HG02943 (cell line): ENCODE measurements around the gene DHRS12.
A peak's percentile ranks its signal among the peaks of the same experiment; 100 is the strongest.

Experiments
- ATAC-seq: cut with Tn5 transposase; IDR thresholded peaks from one replicate; pipeline ENCODE4 v1.9.1; 2021; ENCODE audit warnings: mild to moderate bottlenecking, low read depth, moderate library complexity; ENCODE audit not compliant: unreplicated experiment

Gene DHRS12, protein sequence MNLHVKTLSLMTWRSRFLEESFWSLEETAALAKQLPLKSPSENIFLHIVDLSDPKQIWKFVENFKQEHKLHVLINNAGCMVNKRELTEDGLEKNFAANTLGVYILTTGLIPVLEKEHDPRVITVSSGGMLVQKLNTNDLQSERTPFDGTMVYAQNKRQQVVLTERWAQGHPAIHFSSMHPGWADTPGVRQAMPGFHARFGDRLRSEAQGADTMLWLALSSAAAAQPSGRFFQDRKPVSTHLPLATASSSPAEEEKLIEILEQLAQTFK

DNA sequence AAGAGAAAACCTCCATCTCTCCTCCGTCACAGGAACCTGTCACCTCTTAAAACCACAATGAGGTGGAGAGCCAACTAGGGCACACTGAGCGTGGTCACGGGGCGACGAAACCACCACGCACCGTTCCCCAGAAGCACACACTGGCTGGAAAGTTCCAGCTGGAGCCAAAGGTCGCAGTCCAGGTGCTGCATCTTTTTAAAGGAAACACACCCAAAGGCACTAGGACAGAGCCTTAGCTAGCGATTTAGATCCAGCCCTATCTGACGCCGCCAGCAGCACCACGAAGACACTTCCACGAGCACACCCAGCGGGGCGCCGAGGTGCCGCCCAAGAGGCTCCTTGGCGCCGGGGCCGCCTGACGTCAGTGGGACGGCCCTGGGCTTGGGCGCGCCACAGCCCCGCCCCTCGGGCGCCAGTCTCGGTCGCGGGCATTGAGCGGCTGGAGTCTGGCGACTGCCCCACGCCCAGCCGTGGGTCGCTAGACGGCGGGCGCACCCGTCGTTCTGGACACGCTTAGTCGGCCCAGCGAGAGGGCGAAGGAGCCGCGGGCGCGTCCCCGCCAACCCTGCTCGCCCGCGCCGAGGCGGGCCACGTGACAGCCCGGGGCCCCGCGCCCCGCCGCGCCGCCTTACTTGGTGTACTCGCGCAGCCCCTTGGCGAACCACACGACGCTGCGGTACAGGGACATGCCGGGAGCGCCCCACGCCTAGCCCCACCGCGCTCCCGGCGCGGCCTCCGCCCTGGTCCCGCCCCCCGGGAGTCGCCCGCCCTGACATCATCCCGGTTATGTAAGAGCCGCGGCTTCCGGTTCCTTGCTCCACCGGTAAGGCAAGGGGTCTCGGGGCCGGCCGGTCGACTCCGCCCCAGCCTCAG lies at the start of gene DHRS12:
Gene DHRS12, minus strand, starts transcription at position 742 of the 873 bp plus-strand sequence. CDS start 4,504 bp downstream, outside the sequence.
- peak; percentile 85 for ATAC-seq

DNA sequence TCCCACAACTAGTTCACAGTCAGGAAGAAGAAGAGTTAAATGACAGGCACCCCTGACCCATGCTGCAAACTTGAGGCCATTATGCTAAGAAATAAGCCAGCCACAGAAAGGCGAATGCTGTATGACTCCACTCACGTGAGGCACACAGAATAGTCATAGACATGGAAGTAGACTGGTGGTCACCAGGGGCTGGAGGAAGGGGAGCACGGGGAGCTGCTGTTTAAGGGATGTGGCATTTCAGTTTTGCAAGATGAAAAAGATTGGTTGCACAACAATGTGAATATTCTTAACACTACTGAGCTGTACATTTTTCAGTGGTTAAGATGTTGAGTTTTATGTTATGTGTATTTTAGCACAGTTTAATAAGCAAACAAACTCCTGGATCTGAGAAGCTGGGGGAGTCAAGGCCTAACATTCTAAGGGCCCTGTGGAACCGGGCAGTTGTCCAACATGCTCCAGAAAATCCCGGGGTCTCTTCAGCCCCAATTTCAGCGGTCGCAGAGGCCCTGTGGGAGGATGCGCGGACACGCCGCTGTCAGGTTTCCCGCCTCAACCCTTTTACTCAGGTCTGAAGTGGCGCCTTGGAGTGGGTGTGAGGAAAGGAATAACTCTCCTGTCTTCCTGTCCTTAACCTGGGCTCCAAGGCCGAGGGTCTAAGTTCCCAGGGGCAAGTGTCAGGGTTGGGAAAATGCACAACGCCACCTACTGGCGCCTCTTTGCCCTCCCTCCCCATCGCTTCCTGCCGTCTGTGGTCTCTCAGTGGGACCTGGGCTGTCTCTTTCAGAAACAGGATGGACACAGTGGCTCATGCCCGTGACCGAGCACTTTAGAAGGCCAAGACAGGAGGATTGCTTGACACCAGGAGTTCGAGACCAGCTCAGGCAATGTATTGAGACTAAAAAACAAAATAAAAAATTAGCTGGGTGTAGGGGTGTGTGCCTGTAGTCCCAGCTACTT lies 45.5 kb upstream of the DHRS12 start:
- no peak for ATAC-seq

DNA sequence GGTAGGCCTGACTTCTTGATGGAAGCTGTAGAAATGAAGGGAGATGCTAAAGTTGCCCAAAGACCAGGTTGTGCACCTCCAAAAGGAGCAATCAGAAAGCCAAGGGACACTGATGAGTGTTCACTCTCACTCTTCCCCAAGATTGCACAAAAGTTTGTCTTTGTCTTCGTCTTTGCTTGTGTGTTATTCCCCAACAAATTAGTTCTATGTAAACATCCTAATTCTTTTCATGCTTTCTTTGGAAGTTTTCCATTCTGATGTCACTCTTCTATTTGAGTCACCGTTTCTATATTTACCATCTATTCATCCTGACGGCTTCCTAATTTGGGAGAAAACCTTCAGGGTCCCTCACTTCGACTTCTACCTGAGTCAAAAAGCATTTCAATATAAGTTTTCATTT lies 44.7 kb upstream of the DHRS12 start:
- no peak for ATAC-seq

DNA sequence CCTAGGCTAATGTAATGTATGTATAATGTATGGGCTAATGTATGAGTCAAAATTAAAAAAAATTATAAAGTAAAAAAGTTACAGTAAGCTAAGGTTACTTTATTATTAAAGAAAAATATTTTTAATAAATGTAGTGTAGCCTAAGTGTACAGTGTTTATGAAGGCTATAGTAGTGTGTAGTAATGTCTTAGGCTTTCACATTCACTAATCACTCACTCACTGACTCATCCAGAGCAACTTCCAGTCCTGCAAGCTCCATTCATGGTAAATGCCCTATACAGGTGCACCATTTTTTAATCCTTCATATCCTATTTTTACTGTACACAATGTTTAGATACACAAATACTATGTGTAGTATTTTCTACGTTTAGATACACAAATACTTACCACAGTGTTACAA lies 42.8 kb upstream of the DHRS12 start:
- no peak for ATAC-seq

DNA sequence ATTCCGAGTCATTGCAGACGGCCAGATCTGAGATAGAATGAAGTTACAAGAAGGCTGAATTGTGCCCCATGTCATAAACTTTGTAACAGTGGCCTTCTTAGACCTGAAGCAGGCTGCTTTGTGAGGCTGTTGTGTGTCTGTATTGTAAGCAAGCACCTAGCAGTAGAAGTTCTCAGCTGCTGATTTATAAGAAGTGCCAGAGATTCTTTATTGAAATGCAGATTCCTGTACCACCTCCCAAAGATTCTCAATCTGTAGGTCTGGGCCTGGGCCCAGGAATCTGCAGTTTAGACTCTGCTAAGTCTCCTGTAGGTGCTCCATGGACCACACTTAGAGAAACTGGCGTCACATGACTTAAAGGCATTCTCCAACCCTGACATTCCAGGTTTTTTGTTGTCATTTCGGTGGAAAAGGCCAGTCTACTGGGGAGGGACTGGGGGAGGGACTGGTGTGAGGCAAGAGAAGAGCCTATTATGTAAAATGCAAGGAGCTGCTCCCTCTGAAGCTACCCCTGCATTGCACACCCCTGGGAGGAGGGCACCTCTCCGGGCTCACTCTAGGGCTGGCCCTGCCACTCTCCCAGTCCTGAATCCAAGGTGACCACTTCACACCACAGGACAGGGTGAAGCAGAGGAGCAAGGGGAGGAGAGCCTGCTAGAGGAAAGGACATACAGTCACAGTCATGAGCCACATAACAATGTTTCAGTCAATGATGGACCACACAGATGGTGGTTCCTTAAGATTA lies 41.8 kb upstream of the DHRS12 start:
- no peak for ATAC-seq

DNA sequence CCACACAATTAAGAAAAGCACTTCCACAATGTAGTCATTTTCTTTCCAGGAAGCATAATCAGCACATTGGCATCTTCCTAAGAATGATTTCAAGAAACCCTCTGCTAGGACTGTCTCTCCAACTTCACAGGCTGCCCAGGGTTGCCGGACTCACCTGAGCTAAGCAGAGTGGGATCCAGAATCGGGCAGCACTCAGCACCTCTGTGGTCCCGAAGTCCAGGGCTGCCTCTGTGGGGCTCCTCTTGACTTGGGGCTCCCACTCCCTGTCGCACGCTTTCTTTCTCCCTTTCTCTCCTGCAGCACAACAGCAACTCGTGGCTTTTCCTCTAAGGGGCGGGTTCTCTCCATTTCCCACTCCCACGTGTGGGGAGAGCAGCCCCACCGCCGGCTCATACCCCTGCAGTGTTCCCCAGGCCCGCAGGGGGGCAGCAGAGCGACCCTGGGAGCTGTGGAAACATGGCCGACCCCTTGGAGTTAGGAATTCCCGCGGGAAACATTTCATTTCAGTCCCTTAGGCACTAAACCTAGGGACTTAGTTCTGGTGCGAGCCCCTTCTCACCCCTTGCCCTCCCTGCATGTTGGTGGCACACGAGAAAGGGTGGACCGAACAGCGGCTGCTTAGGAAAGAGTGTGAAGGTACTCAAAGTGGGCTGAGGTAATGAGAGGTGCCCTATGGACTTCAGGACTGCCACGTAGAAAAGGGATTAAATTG lies 41.1 kb upstream of the DHRS12 start, which contains the start of gene TMEM272:
Gene TMEM272, minus strand, starts transcription at position 316 of the 712 bp plus-strand sequence. CDS start 6,647 bp downstream, outside the sequence.
- no peak for ATAC-seq

DNA sequence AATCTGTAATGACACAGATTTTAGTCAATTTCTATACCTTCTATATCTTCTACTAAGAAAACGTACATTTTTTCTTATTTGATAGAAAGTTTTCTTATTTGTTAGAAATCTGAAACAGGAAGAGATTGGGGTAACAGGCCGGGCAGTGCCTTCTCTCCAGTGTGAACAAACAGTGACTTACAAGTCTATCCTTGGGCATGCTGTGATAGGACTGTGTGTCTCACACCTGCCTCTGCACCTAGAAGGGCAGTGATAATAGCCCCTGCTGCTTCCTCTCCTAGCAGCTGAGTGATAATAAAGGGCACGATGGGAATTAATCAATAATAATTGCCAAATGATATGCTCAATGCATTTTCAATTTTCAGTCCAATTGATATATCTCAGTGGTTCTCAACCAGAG lies 39.6 kb upstream of the DHRS12 start:
- no peak for ATAC-seq

DNA sequence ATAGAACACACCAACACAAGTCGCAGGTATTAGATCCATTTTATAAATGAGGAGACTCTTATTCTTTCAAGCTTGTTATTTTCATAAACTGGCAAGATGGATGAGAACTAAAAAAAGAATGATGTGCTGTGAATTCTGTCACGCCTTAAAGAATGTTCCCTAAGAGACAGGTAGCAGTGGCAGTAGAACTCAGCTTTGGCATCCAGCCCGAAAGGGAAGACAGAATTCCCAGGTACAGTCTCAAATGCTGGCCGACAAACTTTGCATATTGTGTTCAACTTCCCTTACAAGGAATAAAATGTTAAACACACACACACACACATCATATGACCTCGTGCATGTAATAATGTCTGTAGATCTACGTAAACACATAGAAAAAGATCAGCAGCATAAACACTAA lies 37.8 kb upstream of the DHRS12 start:
- ATAC-seq, result no peak

DNA sequence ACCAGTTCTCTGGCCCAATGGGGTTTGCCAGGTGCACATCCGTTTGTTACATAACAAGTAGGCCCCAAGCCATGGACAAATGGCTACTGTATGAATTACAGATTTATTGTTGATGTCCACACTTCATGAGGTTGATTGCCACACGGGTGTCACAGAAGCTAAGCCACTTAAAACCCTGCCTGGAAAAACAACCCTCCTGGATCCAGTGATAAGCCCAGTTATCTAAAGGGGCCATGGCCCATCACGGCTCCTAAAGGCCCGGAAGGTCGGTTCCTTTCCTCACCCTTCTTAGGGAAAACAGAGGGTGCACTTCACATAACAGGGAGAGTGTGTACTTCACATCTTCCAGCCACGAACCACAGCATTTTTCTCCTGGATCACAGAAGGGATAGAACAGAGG lies 37.0 kb upstream of the DHRS12 start:
- ATAC-seq, result no peak

DNA sequence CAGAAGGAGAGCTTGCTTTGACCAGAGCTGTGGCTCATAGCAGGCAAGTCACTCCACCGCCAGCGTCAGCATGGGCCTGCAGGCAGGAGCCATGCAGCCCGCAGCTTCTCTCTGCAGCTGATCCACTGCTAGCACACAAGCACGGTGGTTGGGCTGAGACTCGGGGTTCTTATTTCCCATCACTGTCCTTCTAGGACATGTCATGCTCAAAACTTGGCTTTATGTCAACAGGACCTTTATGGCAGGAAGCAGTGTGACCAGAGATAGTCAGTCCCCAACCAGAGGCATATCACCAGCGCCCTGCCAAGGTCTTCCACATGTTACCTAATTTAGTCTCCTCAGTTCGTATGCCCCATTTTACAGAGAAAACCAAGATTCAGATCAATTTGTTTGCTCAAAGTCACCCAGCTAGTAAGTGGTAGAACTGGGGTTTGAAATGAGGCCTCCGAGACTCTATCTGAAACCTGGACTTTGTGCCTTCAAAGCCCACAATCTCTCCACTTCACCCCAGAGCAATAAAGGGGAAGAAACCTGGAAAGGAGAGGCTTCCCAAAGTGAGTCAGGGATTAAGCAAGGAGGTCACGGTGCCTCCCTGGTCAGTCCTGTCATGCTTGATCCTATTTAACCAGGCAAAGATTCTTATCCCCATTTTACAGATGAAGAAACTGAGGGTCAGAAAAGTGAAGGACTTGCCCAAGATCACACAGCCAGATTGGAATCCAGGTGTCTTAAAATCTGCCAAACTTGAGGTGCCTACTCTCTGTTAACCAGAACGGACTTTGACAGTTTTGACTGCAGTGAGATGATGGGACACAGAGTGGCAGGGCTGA lies 36.0 kb upstream of the DHRS12 start:
- no peak for ATAC-seq

DNA sequence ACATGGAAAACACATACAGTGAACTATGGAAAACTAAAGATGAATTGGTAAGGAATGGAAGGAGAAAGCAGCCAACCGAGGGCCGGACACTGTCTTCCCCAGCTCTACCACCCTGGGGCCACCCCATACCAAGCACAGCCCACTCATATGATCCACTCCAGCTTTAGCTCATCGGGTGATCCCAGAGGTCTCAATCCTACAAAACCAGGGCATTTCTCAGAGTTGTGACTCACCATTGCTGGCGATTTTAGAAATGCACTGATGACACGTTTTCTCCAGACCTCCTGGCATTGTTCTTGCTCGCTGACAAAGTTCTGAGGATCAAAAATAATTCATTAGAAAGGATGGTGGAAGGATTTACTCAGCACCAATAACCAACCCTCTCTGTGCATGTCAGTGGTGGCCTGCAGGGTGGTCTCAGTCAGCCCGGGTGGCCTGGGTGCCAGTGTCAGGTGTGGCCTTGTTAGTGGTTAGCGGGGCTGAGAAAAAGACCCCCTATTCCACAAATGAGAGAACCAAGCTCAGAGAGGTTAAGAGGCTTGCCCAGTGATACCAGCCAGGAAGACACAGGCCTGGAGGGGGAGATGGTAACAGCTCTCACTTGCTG lies 34.4 kb upstream of the DHRS12 start:
- no peak for ATAC-seq

DNA sequence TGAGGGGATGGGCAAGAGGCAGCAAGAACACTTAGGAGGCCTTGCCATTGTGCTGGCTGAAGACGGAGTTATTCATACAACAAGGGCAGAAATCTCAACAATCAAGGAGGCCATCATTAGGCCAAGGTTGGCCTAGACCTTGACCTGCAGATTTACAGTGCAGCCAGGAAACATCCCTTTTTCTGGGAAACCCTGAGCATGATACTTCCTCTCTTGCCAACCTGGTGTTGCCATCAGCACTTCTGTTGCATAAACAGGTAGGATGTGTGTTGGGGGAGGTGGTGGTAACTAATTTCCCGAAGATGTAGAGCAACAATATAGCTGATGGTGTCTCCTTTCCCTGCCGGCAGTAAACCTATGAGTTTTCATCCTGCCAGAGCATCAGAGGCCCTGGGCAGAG lies 33.1 kb upstream of the DHRS12 start:
- ATAC-seq, result no peak

DNA sequence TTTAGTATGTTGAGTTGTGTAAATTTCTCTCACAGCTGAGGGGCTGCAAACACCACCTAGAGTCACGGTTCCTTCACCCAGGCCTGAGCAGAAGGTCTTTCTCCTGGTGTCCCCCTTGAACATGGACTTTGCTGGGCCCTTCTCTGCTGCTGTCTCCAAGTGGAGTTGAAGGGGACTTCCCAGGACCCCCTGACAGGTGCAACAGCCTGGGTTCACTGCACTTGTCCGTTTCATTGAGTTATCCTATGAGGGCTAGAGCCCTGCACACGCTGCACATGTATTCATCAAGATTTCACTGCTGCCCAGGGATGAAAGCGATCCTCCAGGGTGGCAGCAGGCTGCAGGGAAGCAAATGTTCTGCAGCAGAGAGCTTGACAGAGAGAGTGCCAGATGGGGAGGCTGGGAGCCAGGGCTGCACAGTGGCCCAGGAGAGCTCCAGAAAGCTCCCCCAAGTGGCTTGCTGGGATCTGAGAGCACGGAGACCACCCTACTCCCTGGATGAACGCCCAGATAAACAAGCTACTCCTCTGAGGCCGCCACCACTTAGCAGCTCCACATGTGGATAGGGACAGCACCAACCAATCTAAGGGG lies 30.7 kb upstream of the DHRS12 start:
- no peak for ATAC-seq

DNA sequence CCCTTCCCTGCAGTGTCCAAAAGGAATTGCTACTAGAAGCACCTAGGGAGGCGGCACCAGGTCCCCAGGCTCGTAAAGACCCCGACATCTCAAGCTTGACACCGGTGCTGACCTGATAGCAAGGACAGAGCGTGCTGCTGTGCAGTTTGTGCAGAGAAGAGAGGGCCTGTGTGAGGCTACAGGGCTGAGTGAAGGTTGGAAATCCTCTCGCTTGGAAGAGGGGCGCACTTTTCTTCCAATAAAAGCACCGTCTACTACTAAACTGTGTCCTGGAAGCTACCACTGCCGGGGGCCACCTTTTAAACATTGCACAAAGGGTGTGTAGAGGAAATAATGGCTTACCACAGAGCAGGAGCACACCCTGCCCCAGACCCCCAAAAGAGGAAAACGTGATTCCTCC lies 30.0 kb upstream of the DHRS12 start:
- no peak for ATAC-seq

DNA sequence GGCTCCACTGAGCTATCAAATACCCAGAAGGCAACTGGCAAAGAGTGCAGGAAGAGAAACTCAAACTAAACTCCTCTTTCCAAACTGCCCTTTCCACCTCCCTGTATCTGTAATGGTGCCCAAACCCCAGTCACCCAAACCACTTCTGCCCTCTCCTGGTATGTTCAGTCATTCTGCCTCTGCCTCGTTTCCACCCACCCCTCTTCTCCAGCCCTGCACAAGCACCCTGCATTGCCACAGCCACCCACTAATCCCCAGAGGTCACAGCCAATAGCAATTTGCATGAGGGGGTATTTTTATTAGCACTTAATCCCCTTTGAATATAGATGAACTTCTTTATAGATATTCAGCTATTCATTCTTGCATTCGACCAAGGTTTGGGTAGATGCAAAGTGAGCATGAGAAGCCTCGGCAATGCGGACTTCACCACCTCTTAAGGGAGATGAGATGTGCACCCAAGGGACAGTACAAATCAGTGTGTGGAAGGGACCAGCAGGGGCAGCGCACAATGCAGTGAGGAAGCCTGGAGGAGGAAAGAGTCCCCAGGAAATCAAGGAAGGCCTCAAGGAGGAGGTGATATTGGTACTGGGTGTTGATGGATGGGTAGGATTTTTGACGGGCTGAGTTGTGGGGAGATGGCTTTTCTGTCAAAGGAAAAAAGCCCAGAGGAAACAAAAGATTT lies 28.6 kb upstream of the DHRS12 start:
- peak; percentile 74 for ATAC-seq

DNA sequence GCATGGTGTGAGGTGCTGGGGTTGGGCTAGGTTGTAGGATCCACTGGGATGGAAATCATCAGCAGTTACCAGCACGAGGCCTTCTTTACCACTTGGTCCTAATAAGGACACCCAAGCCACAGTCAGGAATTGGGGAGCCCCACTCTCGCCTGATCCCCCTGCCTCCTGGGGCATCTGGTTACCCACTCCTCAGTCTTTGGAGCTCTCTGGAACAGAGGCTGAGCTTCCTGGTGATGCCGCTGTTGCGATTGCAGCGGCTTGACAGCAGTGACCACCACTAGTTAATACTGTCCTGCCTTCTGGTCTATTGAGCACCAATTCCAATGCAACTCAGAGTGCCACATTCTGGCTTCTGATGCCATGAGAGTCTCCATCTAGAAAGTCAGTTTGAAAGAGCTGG lies 27.6 kb upstream of the DHRS12 start:
- ATAC-seq, result no peak

DNA sequence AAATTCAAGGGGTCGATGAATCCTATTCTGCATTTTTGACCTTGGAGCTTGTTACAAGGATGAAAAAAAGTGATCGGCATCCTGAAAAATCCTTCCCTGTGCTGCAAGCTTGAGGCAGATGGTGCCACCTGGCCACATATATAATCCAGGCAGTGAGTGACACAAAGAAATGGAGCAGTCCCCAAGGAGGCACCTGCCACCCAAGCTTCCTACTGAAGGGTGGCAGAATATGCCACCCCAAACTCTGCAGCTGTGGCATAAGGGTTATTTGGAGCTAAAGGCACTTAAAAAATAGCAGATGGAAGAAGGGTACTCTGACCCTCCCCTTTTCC lies 25.6 kb upstream of the DHRS12 start:
- ATAC-seq, result no peak
